GM19463 (cell line): ENCODE measurements around the gene P2RX6.

ENCODE experiments used
- ATAC-seq: cut with Tn5 transposase; IDR thresholded peaks from one replicate; pipeline ENCODE4 v1.9.1; 2021; ENCODE audit warnings: mild to moderate bottlenecking, moderate library complexity; ENCODE audit not compliant: unreplicated experiment

P2RX6 gene

DNA sequence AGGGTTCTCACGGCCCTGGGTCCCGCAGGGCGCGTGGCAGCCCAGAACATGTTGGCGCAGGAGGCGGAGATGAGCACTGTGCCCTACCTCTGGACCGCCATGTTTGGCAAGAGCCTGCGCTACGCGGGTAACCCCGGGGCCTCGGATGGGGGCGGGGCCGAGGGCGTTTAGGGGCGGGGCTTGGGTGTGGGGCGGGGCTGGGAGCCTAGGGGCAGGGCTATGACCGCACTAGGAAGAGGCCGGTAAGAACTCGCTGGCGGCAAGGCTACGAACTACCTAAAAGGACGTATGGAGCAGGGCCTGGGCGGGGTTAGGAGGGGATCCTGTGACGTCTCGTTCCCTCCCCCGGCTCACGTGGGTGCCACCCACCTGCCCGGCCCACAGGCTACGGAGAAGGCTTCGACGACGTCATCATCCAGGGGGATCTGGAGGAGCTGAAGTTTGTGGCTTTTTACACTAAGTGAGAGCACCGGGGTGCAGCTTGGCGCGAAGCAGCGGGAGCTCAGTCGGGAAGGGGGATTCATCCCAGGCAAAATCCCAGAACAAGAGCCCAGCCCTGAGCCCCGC is 35.6 kb upstream of the P2RX6 start:
- ATAC-seq = no peak

- no peak for ATAC-seq
Measured at GRCh38 chr22:20979940-20980453, 35.0 kb upstream of the P2RX6 start.

- no peak for ATAC-seq
Measured at GRCh38 chr22:20980523-20980922, 34.4 kb upstream of the P2RX6 start.

- no peak for ATAC-seq
Measured at GRCh38 chr22:20980938-20981722, 33.8 kb upstream of the P2RX6 start.

DNA sequence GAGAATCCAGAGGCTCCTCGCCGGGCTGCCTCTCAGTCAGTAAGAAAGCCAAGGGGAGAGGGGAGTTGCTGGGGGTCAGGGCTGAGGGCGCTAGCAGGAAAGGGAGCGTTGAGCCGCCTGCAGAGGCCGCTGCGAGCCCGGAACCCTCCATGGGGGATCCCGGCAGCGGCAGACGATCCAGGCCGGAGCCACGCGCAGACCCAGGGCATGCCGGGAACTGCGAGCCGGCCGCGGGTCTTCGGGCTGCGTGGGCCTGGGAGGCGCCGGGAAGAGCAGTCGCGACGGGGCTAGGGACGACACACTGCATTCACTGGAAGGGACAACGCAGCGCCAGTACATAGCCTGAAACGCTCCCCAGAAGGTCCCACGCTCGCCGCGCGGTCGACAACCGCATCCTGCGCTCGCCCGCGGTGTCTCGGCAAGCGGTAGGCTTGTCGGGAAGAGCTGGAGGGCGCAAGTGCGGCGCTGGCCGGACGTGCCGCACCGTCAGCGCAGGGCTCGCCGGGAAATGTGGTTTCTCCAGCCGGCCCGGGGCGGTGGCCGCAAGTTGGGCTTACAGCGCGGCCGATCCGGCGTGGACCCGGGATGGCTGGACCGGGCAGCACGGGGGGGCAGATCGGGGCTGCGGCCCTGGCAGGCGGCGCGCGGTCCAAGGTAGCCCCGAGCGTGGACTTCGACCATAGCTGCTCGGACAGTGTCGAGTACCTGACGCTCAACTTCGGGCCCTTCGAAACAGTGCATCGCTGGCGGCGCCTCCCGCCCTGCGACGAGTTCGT is 33.0 kb upstream of the P2RX6 start, which contains the start of gene LZTR1:
LZTR1 (plus strand) TSS at position 511 of the 776 bp plus-strand sequence; CDS start at position 586, 75 bp downstream.
- ATAC-seq = peak; percentile 86

- ATAC-seq = no peak
Measured at GRCh38 chr22:20982563-20982882, 32.4 kb upstream of the P2RX6 start.

GRCh38 chr22:20983081-20983771 is 31.7 kb upstream of the P2RX6 start:
- no peak for ATAC-seq

DNA sequence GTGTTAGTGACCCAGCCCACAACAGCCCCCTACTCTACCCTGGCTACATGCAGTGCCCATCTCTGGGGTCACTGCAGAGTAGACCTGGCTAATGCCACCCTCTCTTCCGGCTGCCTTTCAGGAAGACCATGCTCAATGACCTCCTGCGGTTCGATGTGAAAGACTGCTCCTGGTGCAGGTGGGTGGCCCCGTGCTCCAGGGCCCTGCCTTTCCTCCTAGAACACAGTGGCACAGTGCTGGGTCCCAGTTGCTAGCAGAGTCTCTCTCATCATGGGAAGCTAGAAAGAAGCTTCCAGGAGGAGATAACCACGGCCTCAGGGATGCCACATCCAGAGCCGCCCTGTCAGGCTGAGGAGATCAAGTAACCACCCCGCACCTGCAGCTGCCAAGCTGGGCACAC is 29.2 kb upstream of the P2RX6 start:
- no peak for ATAC-seq

GRCh38 chr22:20986365-20986764 is 28.6 kb upstream of the P2RX6 start:
- ATAC-seq = no peak

GRCh38 chr22:20987375-20987774 is 27.6 kb upstream of the P2RX6 start:
- no peak for ATAC-seq

- ATAC-seq = no peak
Measured at GRCh38 chr22:20988573-20989322, 26.2 kb upstream of the P2RX6 start.

DNA sequence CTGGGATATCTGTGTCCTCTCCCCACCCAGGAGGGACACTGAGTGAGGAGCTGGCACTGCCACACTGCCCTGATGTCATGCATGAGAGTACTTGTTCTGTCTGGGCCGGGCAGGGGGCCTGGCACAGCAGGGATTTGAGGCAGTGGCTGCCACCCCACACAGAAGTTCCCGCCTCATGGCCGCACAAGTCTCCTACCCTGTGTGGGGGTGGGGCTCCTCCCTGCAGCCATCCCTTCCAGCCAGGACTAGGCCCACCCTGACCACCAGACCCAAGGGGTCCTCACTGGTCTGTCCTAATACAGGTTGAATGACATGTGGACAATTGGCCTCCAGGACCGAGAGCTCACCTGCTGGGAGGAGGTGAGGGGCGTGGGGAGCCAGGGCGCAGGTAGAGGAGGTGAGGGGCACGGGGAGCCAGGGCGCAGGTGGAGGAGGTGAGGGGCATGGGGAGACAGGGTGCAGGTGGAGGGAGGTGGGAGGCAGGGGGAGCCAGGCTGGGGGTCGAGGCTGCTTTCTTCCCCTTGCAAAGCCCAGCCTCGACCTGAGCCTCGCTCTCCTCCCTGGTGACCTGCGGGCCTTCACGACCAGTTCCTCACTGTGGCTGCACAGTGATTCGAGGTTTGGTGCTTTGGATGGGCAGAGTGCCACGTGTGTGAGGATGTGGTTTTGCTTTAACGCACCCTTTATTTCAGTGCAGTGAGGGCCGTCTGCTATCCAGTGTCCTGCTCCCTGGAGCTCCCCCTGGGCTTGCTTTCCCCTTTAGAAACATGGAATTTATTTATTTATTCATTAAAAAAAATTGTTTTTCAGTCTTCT is 25.4 kb upstream of the P2RX6 start:
- ATAC-seq = no peak

DNA sequence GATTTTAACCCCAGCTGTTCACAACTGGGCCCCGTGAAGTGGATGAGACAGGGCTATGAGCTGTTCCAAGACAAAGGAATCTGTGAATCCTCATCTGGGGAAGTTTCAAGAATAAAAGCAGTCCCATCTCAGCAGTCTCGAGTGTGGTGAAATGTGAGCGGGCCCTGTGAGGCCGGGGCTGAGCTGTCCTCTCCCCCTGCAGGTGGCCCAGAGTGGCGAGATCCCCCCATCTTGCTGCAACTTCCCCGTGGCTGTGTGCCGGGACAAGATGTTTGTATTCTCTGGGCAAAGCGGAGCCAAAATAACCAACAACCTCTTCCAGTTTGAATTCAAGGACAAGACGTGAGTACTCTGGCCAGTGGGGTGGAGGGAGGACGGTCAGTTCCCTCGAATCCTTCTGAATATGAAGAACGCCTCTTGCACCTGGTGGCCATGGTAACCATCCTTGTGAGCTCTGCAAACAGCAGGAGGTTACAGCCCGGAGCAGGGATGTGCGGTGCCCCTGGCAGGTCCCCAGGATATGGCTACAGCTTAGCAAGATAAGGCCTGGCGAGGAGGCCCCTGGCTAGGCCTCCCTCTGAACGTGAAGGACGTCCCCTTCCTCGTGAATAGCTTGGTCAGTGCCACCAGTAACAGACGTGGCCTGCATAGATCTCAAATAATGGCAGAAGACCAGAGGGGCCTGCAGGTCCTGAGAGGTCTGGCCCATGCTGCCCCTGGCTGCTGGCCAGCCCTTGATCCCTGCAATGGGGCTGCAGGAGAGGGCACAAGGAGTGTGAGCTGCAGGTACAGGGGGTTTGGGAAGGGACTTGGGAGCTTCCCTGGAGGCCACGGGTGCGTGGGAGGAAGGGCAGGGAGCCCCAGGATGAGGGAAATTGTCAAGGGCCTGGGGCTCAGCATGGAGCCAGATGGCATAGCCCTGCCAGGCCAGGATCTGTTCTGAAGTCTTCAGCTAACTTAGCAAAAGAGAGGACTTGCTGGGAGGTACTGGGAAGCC is 24.5 kb upstream of the P2RX6 start:
- ATAC-seq = no peak

- ATAC-seq = no peak
Measured at GRCh38 chr22:20991252-20992055, 23.5 kb upstream of the P2RX6 start.

GRCh38 chr22:20992056-20992442 is 22.9 kb upstream of the P2RX6 start:
- no peak for ATAC-seq

GRCh38 chr22:20992456-20993303 is 22.3 kb upstream of the P2RX6 start:
- no peak for ATAC-seq
